Activated T-cell treated with anti-CD3 and anti-CD28 coated beads, Interleukin-2, amount 50 U/mL, for 24 hours (primary cell): Measurements from ENCODE around the gene USP17L27.
A peak's percentile ranks its signal among the peaks of the same experiment; 100 is the strongest.
"Not testable (repeated sequence)": the region's sequence is repeated elsewhere in the genome, so short reads cannot be mapped to it uniquely, and the experiment has no call there.

ENCODE experiments used
- DNase-seq: peaks from one replicate; pipeline ENCODE4 v3.0.0-alpha.2; 2020
- H3K27ac Mint-ChIP-seq: 2 replicates; pipeline ENCODE4 v1.8.0; 2020; ENCODE audit warnings: mild to moderate bottlenecking, mixed read lengths
- H3K27me3 Mint-ChIP-seq: 2 replicates; pipeline ENCODE4 v1.8.0; 2020; ENCODE audit warnings: mixed read lengths
- H3K36me3 Mint-ChIP-seq: 2 replicates; pipeline ENCODE4 v1.8.0; 2020; ENCODE audit warnings: low read depth, mixed read lengths
- H3K4me1 Mint-ChIP-seq: 2 replicates; pipeline ENCODE4 v1.8.0; 2020; ENCODE audit warnings: low read depth, mixed read lengths
- H3K4me3 Mint-ChIP-seq: 2 replicates; pipeline ENCODE4 v1.8.0; 2020; ENCODE audit warnings: mild to moderate bottlenecking, moderate library complexity, mixed read lengths
- H3K9me3 Mint-ChIP-seq: 2 replicates; pipeline ENCODE4 v1.8.0; 2020; ENCODE audit warnings: mixed read lengths

USP17L27 gene

GRCh38 chr4:9343848-9344247 lies at the start of gene USP17L27:
Gene USP17L27 (plus strand): TSS chr4:9344148. CDS start chr4:9344148, 0 bp downstream.
- not testable (repeated sequence) for H3K27me3 Mint-ChIP-seq, DNase-seq, H3K36me3 Mint-ChIP-seq, H3K9me3 Mint-ChIP-seq, H3K4me3 Mint-ChIP-seq, H3K4me1 Mint-ChIP-seq, H3K27ac Mint-ChIP-seq

DNA sequence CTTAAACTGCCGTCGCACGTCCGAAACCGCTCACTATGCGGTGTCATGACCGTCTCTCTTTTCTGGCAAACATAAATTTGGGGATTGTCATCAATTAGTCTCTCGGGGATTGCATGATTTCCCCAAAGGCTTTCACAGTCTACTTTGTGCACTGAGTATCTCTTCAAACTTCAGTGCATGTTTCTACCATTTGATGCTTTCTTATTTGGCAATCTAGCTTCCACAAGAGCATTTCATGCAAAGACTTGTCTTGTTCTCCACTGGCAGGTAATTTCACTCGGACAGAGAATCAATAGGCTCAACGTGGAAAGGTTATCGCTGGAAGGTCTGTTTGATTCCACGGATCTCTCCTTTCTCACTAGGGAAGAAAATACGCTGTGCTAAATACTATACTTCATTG lies 19.8 kb upstream of the USP17L27 start:
- not testable (repeated sequence) for DNase-seq, H3K9me3 Mint-ChIP-seq, H3K27me3 Mint-ChIP-seq, H3K4me3 Mint-ChIP-seq, H3K27ac Mint-ChIP-seq, H3K4me1 Mint-ChIP-seq, H3K36me3 Mint-ChIP-seq

GRCh38 chr4:9324865-9325264 lies 19.1 kb upstream of the USP17L27 start, which contains the start of gene USP17L24:
Gene USP17L24 (plus strand): TSS chr4:9325165. CDS start chr4:9325165, 0 bp downstream.
- not testable (repeated sequence) for H3K27me3 Mint-ChIP-seq, H3K9me3 Mint-ChIP-seq, H3K4me3 Mint-ChIP-seq, H3K4me1 Mint-ChIP-seq, H3K36me3 Mint-ChIP-seq, DNase-seq, H3K27ac Mint-ChIP-seq

DNA sequence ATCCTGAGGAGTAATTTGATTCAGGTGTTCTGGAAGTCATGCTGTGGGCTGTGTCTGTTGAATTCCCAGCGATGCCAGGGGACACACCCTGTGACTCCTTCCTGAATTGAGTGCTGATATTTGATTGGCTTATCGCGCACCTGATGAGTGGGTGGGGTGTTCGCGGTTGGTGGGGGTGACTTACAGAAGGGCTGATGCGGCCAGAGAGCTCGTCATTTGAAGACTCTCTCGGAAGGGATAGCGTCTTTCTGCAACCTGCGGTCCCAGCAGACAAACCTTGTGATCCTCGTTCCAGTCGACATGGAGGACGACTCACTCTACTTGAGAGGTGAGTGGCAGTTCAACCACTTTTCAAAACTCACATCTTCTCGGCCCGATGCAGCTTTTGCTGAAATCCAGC lies 14.3 kb upstream of the USP17L27 start, which contains the start of gene USP17L25:
Gene USP17L25, plus strand, starts transcription at position 301 of the 400 bp plus-strand sequence. Its CDS starts 0 bp downstream, at position 301.
- not testable (repeated sequence) for DNase-seq, H3K9me3 Mint-ChIP-seq, H3K4me1 Mint-ChIP-seq, H3K36me3 Mint-ChIP-seq, H3K4me3 Mint-ChIP-seq, H3K27ac Mint-ChIP-seq, H3K27me3 Mint-ChIP-seq

DNA sequence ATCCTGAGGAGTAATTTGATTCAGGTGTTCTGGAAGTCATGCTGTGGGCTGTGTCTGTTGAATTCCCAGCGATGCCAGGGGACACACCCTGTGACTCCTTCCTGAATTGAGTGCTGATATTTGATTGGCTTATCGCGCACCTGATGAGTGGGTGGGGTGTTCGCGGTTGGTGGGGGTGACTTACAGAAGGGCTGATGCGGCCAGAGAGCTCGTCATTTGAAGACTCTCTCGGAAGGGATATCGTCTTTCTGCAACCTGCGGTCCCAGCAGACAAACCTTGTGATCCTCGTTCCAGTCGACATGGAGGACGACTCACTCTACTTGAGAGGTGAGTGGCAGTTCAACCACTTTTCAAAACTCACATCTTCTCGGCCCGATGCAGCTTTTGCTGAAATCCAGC lies 9.6 kb upstream of the USP17L27 start, which contains the start of gene USP17L26:
Gene USP17L26, plus strand, starts transcription at position 301 of the 400 bp plus-strand sequence. Its CDS starts 0 bp downstream, at position 301.
- H3K27me3 Mint-ChIP-seq, H3K27ac Mint-ChIP-seq, DNase-seq, H3K9me3 Mint-ChIP-seq, H3K4me3 Mint-ChIP-seq, H3K36me3 Mint-ChIP-seq, H3K4me1 Mint-ChIP-seq: not testable (repeated sequence)

DNA sequence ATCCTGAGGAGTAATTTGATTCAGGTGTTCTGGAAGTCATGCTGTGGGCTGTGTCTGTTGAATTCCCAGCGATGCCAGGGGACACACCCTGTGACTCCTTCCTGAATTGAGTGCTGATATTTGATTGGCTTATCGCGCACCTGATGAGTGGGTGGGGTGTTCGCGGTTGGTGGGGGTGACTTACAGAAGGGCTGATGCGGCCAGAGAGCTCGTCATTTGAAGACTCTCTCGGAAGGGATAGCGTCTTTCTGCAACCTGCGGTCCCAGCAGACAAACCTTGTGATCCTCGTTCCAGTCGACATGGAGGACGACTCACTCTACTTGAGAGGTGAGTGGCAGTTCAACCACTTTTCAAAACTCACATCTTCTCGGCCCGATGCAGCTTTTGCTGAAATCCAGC lies 4.8 kb upstream of the USP17L27 start, which contains the start of gene USP17L5:
Gene USP17L5, plus strand, starts transcription at position 301 of the 400 bp plus-strand sequence. Its CDS starts 0 bp downstream, at position 301.
- not testable (repeated sequence) for H3K27me3 Mint-ChIP-seq, H3K27ac Mint-ChIP-seq, DNase-seq, H3K36me3 Mint-ChIP-seq, H3K9me3 Mint-ChIP-seq, H3K4me1 Mint-ChIP-seq, H3K4me3 Mint-ChIP-seq

DNA sequence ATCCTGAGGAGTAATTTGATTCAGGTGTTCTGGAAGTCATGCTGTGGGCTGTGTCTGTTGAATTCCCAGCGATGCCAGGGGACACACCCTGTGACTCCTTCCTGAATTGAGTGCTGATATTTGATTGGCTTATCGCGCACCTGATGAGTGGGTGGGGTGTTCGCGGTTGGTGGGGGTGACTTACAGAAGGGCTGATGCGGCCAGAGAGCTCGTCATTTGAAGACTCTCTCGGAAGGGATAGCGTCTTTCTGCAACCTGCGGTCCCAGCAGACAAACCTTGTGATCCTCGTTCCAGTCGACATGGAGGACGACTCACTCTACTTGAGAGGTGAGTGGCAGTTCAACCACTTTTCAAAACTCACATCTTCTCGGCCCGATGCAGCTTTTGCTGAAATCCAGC lies 4.6 kb downstream of the USP17L27 start, which contains the start of gene USP17L28:
Gene USP17L28, plus strand, starts transcription at position 301 of the 400 bp plus-strand sequence. Its CDS starts 0 bp downstream, at position 301.
- H3K36me3 Mint-ChIP-seq, H3K27me3 Mint-ChIP-seq, H3K4me1 Mint-ChIP-seq, H3K27ac Mint-ChIP-seq, H3K9me3 Mint-ChIP-seq, DNase-seq, H3K4me3 Mint-ChIP-seq: not testable (repeated sequence)

DNA sequence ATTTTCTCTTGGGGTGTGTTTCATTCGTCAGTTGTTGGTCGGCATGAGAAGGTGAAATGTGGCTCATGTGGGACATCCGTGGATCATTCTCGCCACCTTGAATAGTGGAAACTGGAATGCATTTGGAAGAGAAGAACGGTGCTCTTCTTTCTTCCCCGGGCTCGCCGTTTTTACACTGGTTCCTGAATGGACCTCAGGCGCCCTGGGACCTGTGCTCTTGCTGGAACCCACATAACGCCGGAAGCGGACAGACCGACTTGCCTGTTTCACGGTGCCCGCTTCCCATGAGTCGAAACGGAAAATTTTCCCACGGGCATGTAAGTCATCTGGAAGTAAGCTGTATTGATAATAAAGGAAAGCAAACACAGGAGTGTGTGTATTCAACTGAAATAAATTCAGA lies 6.9 kb downstream of the USP17L27 start:
- not testable (repeated sequence) for DNase-seq, H3K27ac Mint-ChIP-seq, H3K4me3 Mint-ChIP-seq, H3K9me3 Mint-ChIP-seq, H3K27me3 Mint-ChIP-seq, H3K36me3 Mint-ChIP-seq, H3K4me1 Mint-ChIP-seq

DNA sequence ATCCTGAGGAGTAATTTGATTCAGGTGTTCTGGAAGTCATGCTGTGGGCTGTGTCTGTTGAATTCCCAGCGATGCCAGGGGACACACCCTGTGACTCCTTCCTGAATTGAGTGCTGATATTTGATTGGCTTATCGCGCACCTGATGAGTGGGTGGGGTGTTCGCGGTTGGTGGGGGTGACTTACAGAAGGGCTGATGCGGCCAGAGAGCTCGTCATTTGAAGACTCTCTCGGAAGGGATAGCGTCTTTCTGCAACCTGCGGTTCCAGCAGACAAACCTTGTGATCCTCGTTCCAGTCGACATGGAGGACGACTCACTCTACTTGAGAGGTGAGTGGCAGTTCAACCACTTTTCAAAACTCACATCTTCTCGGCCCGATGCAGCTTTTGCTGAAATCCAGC lies 9.4 kb downstream of the USP17L27 start, which contains the start of gene USP17L29:
Gene USP17L29, plus strand, starts transcription at position 301 of the 400 bp plus-strand sequence. Its CDS starts 0 bp downstream, at position 301.
- not testable (repeated sequence) for H3K27me3 Mint-ChIP-seq, DNase-seq, H3K27ac Mint-ChIP-seq, H3K4me1 Mint-ChIP-seq, H3K36me3 Mint-ChIP-seq, H3K4me3 Mint-ChIP-seq, H3K9me3 Mint-ChIP-seq

DNA sequence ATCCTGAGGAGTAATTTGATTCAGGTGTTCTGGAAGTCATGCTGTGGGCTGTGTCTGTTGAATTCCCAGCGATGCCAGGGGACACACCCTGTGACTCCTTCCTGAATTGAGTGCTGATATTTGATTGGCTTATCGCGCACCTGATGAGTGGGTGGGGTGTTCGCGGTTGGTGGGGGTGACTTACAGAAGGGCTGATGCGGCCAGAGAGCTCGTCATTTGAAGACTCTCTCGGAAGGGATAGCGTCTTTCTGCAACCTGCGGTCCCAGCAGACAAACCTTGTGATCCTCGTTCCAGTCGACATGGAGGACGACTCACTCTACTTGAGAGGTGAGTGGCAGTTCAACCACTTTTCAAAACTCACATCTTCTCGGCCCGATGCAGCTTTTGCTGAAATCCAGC lies 18.9 kb downstream of the USP17L27 start, which contains the start of gene USP17L30:
Gene USP17L30, plus strand, starts transcription at position 301 of the 400 bp plus-strand sequence. Its CDS starts 0 bp downstream, at position 301.
- not testable (repeated sequence) for H3K36me3 Mint-ChIP-seq, DNase-seq, H3K4me3 Mint-ChIP-seq, H3K4me1 Mint-ChIP-seq, H3K27me3 Mint-ChIP-seq, H3K9me3 Mint-ChIP-seq, H3K27ac Mint-ChIP-seq

- not testable (repeated sequence) for H3K4me3 Mint-ChIP-seq, H3K27me3 Mint-ChIP-seq, H3K9me3 Mint-ChIP-seq, H3K27ac Mint-ChIP-seq, H3K4me1 Mint-ChIP-seq, H3K36me3 Mint-ChIP-seq, DNase-seq
These were observed 35.9 kb downstream of the USP17L27 start for GRCh38 chr4:9379881-9380280.

DNA sequence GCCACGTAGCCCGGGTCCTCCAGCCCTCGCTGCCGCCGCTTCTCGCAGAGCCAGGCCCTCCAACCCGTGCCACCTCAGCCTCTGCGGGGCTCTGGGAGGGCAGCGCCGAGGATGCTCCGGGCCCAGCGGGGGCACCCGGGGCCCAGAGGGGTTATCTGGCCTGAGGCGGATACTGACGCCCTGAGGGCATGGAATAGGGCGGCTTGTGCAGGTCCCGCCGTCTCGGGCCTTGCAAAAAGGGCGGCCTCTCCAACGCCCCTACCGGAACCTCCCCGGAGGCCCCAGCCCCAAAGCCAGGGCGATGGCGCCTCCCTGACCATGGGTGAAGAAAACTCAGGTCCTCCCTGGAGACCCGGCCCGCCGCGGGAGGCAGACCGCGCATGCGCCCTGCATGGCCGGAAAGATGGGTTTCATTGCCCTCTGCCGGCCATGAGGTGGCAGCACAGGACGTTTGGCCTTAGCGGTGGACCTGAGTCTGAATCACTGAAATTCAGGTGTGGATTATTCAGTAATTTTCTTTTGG lies 37.1 kb downstream of the USP17L27 start:
- not testable (repeated sequence) for H3K36me3 Mint-ChIP-seq, H3K4me3 Mint-ChIP-seq, H3K27me3 Mint-ChIP-seq, H3K27ac Mint-ChIP-seq, H3K9me3 Mint-ChIP-seq, H3K4me1 Mint-ChIP-seq
- peak; percentile 66 for DNase-seq

GRCh38 chr4:9384126-9384525 lies 40.2 kb downstream of the USP17L27 start:
- Mint-ChIP-seq H3K4me3 (no peak overlapping the region), H3K4me1 (no peaks in the 10 kb centered on the region), H3K27me3 (peaks cover 2% of the 10 kb centered on the region), H3K9me3 (no peaks in the 10 kb centered on the region), H3K27ac (no peak overlapping the region), H3K36me3 (no peaks in the 10 kb centered on the region)
- no peak for DNase-seq

- not testable (repeated sequence) for DNase-seq, H3K4me3 Mint-ChIP-seq, H3K4me1 Mint-ChIP-seq, H3K27ac Mint-ChIP-seq, H3K36me3 Mint-ChIP-seq, H3K27me3 Mint-ChIP-seq, H3K9me3 Mint-ChIP-seq
These were observed 45.1 kb downstream of the USP17L27 start for GRCh38 chr4:9389001-9389400.
